GM19239 (cell line): Measurements from ENCODE around the gene UBA3.

ENCODE experiments used
- DNase-seq: peaks from one replicate; pipeline ENCODE4 v3.0.0; 2011; ENCODE audit warnings: low spot score; ENCODE audit not compliant: insufficient read length
- FAIRE-seq: peaks from 2 replicates; lab custom pipeline; 2011; peaks lifted over from hg19 to GRCh38; lab: Jason Lieb, UNC

The UBA3 gene

DNA sequence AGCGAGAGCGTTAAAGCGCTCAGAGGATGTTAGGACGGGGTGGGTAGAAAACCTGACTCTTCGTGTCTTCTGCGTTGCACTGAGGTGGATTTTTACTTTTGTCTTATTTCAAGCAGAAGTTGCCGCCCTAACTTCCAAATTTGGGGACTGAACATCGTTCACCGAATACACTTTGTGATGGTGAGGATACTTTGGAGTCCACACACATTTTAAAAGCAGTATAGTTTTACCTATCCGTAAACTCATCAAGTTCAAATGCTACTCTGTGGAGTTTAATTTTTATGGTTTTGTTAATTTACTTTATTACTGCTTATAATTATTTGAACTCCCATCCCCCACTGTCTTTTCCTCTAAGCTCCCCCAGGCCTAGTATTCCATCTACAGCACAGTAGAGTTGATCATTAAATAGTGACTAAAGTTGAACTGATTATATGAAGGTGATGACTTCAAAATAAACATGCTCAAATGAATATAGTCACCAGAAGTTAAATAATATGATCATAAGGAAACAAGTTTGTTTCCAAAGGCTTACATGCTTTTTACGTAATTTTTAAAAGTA lies 66.1 kb downstream of the UBA3 start:
- peak; percentile 61 for FAIRE-seq
- no peak for DNase-seq

DNA sequence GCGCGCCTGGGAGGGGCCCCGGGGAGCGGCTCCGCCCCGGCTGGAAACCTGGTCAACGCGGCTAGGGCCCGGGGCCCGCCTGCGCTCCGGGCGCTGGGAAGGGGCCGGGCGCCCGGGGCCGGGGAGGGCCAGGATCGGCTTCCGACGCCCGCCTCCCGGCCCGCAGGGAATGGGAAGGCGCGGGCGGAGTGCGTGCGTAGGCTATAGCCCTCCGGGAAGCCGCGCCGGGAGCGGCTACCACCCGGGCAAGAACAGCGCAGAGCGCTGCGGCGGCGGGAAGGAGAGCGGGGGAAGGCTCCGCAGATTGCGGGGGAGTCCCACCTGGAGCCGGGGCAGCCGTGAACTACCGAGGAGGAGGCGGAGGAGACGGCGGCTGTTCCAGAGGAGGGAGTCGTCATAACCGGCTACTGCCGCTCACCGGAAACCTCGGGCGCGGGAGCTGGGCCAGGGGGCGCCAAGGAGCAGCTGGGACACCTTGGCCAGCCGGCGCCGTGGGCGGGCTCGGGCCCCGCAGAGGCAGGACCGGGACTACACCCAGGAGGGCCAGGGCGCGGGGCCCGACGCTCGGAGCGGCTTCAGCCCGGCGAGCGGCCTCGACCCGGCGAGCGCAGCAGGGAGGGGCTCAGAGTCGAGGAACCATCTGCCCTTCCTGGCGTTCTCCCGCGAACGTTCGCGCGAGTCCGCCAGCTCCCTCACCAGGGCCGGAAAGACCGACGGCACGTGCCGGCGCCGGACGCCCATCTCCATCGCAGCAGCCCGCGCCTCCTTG lies 66.7 kb downstream of the UBA3 start, which contains the start of gene EOGT:
EOGT (minus strand) TSS at position 432 of the 769 bp plus-strand sequence. CDS start 3,838 bp downstream, outside the sequence.
- DNase-seq (peak; percentile 80), FAIRE-seq (peak; percentile 23)

DNA sequence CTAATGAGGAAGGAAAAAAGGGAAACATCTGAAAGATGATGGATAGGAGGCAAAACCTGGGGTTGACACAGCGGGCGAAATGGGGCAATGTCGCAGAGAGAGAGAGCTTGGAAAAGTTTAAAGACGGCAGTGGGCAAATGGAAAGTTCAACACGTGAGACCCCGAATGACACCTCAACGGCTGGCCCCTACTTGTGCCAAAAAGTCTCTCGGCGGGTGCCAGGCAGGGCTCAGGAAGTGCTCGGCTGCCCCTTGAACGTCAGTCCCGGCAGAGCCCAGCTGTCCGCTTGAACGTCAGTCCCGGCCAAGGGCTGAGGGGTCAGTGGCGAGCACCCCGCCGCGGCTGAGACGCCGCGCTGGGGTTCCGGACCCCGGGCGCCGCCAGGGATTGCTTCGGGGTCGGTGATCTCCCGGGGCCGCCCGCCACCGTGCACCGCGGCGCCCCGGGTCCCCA lies 67.3 kb downstream of the UBA3 start:
- FAIRE-seq (no peak), DNase-seq (peak; percentile 32)

DNA sequence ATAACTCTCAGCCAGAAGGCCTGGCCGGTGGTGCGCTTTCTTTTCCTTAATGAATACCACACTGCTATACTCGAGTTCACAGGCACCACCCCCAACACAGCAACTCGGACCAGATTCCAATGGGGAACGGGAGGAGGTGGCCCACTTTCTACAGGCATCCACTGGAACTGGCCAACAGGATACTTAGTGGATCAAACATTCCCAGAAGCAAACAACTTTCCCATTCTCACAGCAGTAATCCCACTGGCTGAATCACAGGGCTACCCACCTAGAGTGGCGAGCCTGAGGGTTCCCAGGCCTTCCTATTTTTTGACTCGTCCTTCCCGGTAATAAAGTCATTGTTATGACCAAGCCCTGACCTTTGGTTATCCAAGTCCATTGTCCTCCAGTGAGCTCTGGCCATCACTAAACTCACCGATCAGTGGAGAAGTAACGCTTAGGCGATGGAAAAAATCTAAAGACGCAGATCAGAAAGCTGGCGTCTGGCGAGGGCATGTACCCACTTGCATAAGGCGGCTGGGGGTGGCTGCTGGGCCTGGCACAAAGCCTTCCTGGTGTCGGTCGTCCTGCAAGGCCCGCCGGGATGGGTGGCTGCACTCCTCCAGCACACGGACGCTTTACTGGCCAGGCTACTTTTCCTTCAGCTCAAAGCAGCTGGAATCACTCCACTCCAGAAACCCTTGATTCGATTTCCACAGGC lies 67.9 kb downstream of the UBA3 start:
- no peak for DNase-seq
- no peak for FAIRE-seq

DNA sequence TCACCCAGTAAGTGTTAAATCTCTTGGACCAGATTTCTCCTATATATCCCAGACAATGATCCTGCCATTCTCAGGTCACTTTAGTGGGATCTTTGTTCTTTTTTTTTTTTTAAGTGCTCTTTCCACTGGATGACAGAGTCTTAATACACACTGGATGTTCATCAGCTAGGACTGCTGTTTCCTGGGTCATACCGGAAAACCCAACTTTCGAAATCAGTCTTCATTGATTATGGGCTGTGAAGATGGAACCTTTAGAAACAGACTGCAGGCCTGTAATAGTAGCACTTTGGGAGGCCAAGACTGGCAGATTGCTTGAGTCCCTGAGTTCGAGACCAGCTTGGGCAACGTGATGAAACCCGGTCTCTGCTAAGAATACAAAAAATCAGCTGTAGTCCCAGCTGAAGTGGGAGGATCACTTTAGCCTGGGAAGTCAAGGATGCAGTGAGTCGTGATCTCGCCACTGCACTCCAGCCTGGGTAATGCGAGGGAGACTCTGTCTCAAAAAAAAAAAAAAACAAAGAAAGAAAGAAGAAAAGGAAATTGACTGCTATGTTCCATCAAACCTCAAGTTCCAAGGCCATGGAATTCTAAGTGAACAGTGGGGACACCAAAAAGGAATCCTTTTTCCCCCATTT lies 69.0 kb downstream of the UBA3 start:
- DNase-seq (no peak), FAIRE-seq (no peak)

DNA sequence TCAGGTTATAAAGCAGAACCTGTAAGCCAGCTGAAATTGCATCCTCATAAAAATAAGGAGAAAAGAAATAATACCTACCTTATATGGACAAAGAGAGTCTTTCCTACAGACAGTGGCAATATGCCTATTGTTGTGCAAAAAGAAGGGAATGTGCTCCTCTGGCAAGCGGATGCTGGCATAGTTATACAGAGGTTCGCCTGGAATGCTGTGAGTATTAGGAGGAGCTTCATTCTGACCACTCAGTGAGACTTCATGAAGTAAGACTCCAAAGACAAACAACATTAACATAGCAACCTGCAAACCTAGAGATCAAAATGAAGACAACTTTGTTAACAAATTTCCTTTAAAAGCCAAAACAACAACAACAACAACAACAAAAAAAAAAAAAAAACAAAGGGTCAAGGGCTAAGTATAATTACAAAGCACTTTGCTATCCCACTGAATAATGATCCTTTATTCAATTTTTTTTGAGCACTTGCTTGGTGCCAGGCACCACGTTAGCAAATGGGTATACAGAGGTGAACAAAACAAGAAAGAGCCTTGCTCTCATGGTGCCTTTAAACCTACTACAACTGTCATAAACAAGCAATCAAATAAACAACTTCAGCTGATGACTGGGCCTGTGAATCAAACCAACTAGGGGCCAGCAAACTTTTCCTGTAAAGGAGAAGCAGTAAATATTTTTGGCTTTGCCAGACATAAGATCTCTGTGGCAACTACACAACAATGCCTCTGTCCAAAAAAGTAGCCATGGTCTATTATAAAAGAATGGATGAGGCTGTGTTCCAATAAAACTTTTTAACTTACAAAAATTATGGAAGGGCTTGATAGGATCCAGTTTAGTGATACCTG lies 70.4 kb downstream of the UBA3 start:
- FAIRE-seq (peak; percentile 64), DNase-seq (no peak)

DNA sequence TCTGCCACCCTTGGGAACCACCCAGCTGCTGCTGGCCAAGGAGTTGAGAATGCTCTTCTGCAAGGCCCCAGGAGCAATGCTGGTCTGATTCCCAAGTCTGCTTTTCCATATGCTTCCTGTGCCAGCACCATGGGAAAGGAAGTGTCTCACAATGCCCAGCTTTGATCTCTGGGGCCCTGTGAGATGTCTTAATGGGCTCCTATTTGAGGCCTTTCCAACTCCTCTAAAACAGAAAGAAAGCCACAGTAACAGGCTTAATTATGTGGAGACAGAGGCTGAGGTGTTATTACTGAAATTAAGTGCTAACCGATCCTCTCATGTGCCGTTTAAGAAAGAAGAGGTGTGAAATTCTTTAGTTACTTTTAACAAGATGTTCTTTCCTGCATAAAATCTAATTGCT lies 71.2 kb downstream of the UBA3 start:
- FAIRE-seq (no peak), DNase-seq (no peak)

DNA sequence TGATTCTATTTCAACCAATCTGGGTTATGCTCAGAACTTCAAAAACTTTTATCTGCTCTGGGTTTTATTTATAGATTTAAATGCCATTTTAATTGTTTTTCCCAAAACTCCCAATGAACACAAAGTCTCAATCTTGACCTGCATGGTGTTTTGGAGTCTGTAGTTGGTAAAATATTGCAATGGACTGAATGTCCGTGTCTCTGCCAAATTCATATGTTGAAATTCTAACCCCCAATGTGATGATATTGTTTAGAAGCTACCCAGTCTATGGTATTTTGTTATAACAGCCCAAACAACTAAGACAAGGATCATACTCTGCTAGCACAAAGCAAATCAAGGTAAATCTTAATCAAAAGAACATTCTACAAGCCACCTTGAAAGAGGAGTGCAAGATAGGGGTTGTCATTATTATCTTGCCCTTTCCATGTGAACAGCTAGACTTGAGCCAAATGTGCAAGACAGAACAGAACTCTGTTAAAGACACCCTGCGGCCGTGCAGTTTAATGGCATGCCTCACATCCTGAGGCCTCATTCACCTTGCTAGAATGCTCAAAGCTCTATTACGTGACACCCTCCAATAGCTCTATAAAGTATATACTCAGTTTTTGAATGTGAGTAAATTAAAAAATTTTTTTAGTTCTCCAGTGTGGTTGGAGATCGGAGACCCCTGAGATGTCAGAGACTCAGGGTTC lies 74.2 kb downstream of the UBA3 start:
- DNase-seq (no peak), FAIRE-seq (no peak)

DNA sequence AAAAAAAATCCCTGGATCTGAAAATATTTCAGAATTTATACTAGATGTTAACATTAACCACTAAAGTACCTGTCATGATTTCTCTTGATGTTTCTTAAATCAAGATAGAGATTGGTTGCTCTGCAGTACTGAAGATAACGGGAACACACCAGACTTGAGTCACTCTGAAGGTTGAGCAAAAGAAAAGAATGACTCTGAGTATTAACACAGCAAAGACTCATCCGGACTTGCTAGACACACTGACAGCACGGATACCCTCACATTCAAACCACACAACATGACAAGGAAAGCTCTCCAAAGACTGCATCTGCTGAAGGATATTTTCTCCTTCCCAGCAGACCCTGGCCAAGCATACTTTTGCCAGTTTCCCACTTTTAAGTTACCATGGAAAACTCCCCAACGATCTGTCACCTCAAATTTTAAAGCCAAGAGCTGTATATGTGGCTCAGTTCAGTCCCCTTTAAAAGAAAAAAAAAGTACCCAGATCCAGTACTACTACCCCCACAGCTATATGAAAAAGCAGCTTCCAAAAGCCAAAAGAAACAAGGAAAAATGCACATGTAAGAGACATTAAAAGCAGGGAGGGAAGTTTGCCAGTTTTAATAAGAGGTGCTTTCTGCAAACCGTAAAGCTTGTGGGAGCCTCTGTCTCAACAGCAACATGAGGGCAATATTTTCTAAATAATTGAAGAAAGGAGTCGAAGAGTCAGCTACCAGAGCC lies 74.9 kb downstream of the UBA3 start:
- FAIRE-seq = no peak
- DNase-seq = no peak
